Stimulated activated CD4-positive, alpha-beta T cell treated with anti-CD3 and anti-CD28 coated beads, Interleukin-1b, Interleukin-23, amount 100 ng/mL, for 24 hours (primary cell): ENCODE measurements around the gene FILIP1L.

Experiments used
- DNase-seq, 4 experiments: peaks; one replicate each; pipeline ENCODE4 v3.0.0-alpha.2; 2020; ENCODE audit warnings: low read depth in 4 of 4, low spot score in 1 of 4

FILIP1L gene

GRCh38 chr3:99928771-99929744 lies 185.2 kb downstream of the FILIP1L start:
- DNase-seq: no peak

- no peak for DNase-seq
Measured at GRCh38 chr3:99927671-99928457, 186.4 kb downstream of the FILIP1L start.

GRCh38 chr3:99925584-99926230 lies 188.6 kb downstream of the FILIP1L start:
- DNase-seq: no peak

- DNase-seq: no peak
Measured at GRCh38 chr3:99923873-99924272, 190.4 kb downstream of the FILIP1L start.

GRCh38 chr3:99921986-99922385 lies 192.3 kb downstream of the FILIP1L start:
- no peak for DNase-seq

GRCh38 chr3:99921377-99921695 lies 193.0 kb downstream of the FILIP1L start:
- DNase-seq: no peak

- no peak for DNase-seq
Measured at GRCh38 chr3:99920481-99921376, 193.6 kb downstream of the FILIP1L start.

GRCh38 chr3:99919694-99920093 lies 194.6 kb downstream of the FILIP1L start:
- no peak for DNase-seq

- no peak for DNase-seq
Measured at GRCh38 chr3:99918715-99919114, 195.6 kb downstream of the FILIP1L start.

GRCh38 chr3:99915906-99916432 lies 198.3 kb downstream of the FILIP1L start:
- DNase-seq: no peak

GRCh38 chr3:99911433-99911832 lies 202.9 kb downstream of the FILIP1L start:
- DNase-seq: no peak

- no peak for DNase-seq
Measured at GRCh38 chr3:99910752-99911290, 203.5 kb downstream of the FILIP1L start.

- DNase-seq: no peak
Measured at GRCh38 chr3:99909714-99910495, 204.4 kb downstream of the FILIP1L start.

- no peak for DNase-seq
Measured at GRCh38 chr3:99907959-99908544, 206.2 kb downstream of the FILIP1L start.

- no peak for DNase-seq
Measured at GRCh38 chr3:99903869-99904268, 210.4 kb downstream of the FILIP1L start.

GRCh38 chr3:99902091-99902490 lies 212.2 kb downstream of the FILIP1L start:
- no peak for DNase-seq

GRCh38 chr3:99901200-99901926 lies 212.9 kb downstream of the FILIP1L start:
- DNase-seq: no peak

GRCh38 chr3:99900248-99900647 lies 214.1 kb downstream of the FILIP1L start:
- DNase-seq: no peak
